A549 (cell line): ENCODE measurements around the gene FANCC. TPM values are rescaled to one million over a fixed set of nuclear protein-coding genes. Genes with fewer than 3 reads are reported as not detected.
A peak's percentile ranks its signal among the peaks of the same experiment; 100 is the strongest.

Source experiments
- ATAC-seq, 2 experiments: fragments of 200-7000 bp in 1 of 2; fragments of >200 bp in 1 of 2; cut with Nextera tagmentation in 1 of 2; cut with Tn5 transposase in 1 of 2; 3 replicates each; pipeline versions ENCODE4 v1.8.0 to v1.9.1; 2018 to 2020; ENCODE audit warnings: mild to moderate bottlenecking in 1 of 2, moderate library complexity in 1 of 2
- CTCF ChIA-PET: fragments of 300-600 bp; sonication (Branson Sonifier 250); formaldehyde crosslinking; extraction: SDS; loops from one replicate; lab custom pipeline; 2021; ENCODE audit warnings: antibody characterized with exemption, inconsistent platforms; lab: Yijun Ruan, JAX
- POLR2A ChIA-PET: fragments of 350-600 bp; formaldehyde crosslinking; extraction: SDS; loops from one replicate; lab custom pipeline; 2021; ENCODE audit warnings: antibody characterized with exemption, inconsistent platforms; lab: Yijun Ruan, JAX
- DNase-seq, 2 experiments: peaks; one replicate each; pipeline versions ENCODE4 v3.0.0 to v3.0.0-alpha.2; 2011 to 2016; ENCODE audit warnings: low read depth in 1 of 2, low spot score in 1 of 2
- FAIRE-seq: peaks from 2 replicates; lab custom pipeline; 2011; peaks lifted over from hg19 to GRCh38; lab: Jason Lieb, UNC
- H3K27ac ChIP-seq, 2 experiments: fragments of >200 bp; sonication (Bioruptor Twin); formaldehyde crosslinking; 3 replicates each; pipeline ENCODE4 v1.5.1; 2016 to 2017
- H3K4me1 ChIP-seq: fragments of >200 bp; sonication (Bioruptor Twin); formaldehyde crosslinking; 3 replicates; pipeline ENCODE4 v1.6.1; 2016
- H3K4me2 ChIP-seq: fragments of >200 bp; sonication (Bioruptor Twin); formaldehyde crosslinking; 3 replicates; pipeline ENCODE4 v1.6.1; 2016
- H3K4me3 ChIP-seq: fragments of >200 bp; sonication (Bioruptor Twin); formaldehyde crosslinking; 3 replicates; pipeline ENCODE4 v1.5.1; 2016
- H3K9me3 ChIP-seq: fragments of >200 bp; sonication (Bioruptor Twin); formaldehyde crosslinking; 3 replicates; pipeline ENCODE4 v1.6.1; 2016
- CBX2 ChIP-seq: fragments of 200-600 bp; sonication (generic); IDR thresholded peaks from 2 replicates; pipeline ENCODE4 v1.6.1; 2016; ENCODE audit warnings: low read depth, mild to moderate bottlenecking, borderline replicate concordance
- CBX8 ChIP-seq: fragments of 200-600 bp; sonication (generic); IDR thresholded peaks from 2 replicates; pipeline ENCODE4 v1.6.1; 2016
- CEBPB ChIP-seq, 2 experiments: fragments of >200 bp in 1 of 2; sonication (Bioruptor Twin) in 1 of 2; formaldehyde crosslinking in 1 of 2; IDR thresholded peaks; 2 replicates each; pipeline ENCODE4 v1.6.1; 2012 to 2016
- CHD2 ChIP-seq: fragments of 150-350 bp; IDR thresholded peaks from 2 replicates; pipeline ENCODE4 v1.6.1; 2014; ENCODE audit warnings: low read length; ENCODE audit not compliant: partially characterized antibody
- CHD4 ChIP-seq: fragments of 200-600 bp; sonication (generic); IDR thresholded peaks from 2 replicates; pipeline ENCODE4 v1.6.1; 2016; ENCODE audit warnings: antibody characterized with exemption, mild to moderate bottlenecking, borderline replicate concordance
- EHF ChIP-seq: fragments of 250-450 bp; sonication (Bioruptor Pico); IDR thresholded peaks from 2 replicates; pipeline ENCODE4 v1.5.0; 2020; ENCODE audit warnings: mild to moderate bottlenecking
- EP300 ChIP-seq, 2 experiments: fragments of >200 bp; sonication (Bioruptor Twin); formaldehyde crosslinking; IDR thresholded peaks; 2 replicates in 1 of 2; 3 replicates in 1 of 2; pipeline ENCODE4 v1.6.1; 2016 to 2017
- HES2 ChIP-seq: fragments of >200 bp; sonication (Bioruptor Twin); formaldehyde crosslinking; IDR thresholded peaks from 2 replicates; pipeline ENCODE4 v1.6.1; 2016
- HEYL ChIP-seq: fragments of 250-450 bp; sonication (Bioruptor Pico); IDR thresholded peaks from 2 replicates; pipeline ENCODE4 v1.8.0; 2021; ENCODE audit warnings: mild to moderate bottlenecking, moderate library complexity
- HOXA7 ChIP-seq: fragments of 250-450 bp; sonication (Bioruptor Pico); IDR thresholded peaks from 2 replicates; pipeline ENCODE4 v1.5.0; 2020; ENCODE audit warnings: mild to moderate bottlenecking, moderate library complexity
- JUN ChIP-seq, 2 experiments: fragments of >200 bp; sonication (Bioruptor Twin); formaldehyde crosslinking; IDR thresholded peaks; 2 replicates in 1 of 2; 3 replicates in 1 of 2; pipeline ENCODE4 v1.6.1; 2016 to 2017
- JUNB ChIP-seq: fragments of >200 bp; sonication (Bioruptor Twin); formaldehyde crosslinking; IDR thresholded peaks from 2 replicates; pipeline ENCODE4 v1.6.1; 2016
- NFE2L2 ChIP-seq: fragments of 150-350 bp; conservative IDR thresholded peaks from 2 replicates; pipeline ENCODE4 v1.6.1; 2014; ENCODE audit warnings: low read length
- NPAS2 ChIP-seq: fragments of 250-450 bp; sonication (Bioruptor Pico); IDR thresholded peaks from 2 replicates; pipeline ENCODE4 v1.8.0; 2022; ENCODE audit warnings: mild to moderate bottlenecking, moderate library complexity, borderline replicate concordance
- POLR2A ChIP-seq: IDR thresholded peaks from 2 replicates; pipeline ENCODE4 v1.6.1; 2012; ENCODE audit warnings: mild to moderate bottlenecking, low read length
- RARB ChIP-seq: fragments of 250-450 bp; sonication (Bioruptor Pico); IDR thresholded peaks from 2 replicates; pipeline ENCODE4 v1.8.0; 2021; ENCODE audit warnings: mild to moderate bottlenecking, moderate library complexity
- RCOR1 ChIP-seq: fragments of 150-350 bp; IDR thresholded peaks from 2 replicates; pipeline ENCODE4 v1.6.1; 2014; ENCODE audit warnings: antibody characterized with exemption, low read length, low read depth
- SMC3 ChIP-seq: fragments of >200 bp; sonication (Bioruptor Twin); formaldehyde crosslinking; IDR thresholded peaks from 3 replicates; pipeline ENCODE4 v1.6.1; 2018; ENCODE audit warnings: inconsistent platforms
- ZC3H11A ChIP-seq: fragments of 450-650 bp; IDR thresholded peaks from 2 replicates; pipeline ENCODE4 v1.6.1; 2014; ENCODE audit warnings: antibody characterized with exemption, mild to moderate bottlenecking
- WGBS: methylation state at CpG from one replicate; pipeline ENCODE4 v1.1.6; 2017; ENCODE audit errors: missing lambda C conversion rate; 5-methylcytosine and 5-hydroxymethylcytosine counted together
- polyA plus RNA-seq, 4 experiments: library from polyadenylated mRNA; depleted of rRNA in 3 of 4; stranded (reverse); fragments of >200 nt; fragmentation: RNase III in 1 of 4; extraction: RNeasy Plus Mini Kit Qiagen cat#74134 plus additional on column Dnase treatment in 1 of 4; gene quantifications; 2 replicates in 3 of 4; 3 replicates in 1 of 4; pipeline ENCODE4 v1.2.3, GENCODE V29; 2011 to 2017

FANCC gene
- polyA plus RNA-seq, 2 of the 4 experiments (the other 2 are of a cell fraction) = 13.5 to 24.9 TPM

- POLR2A ChIA-PET = no interaction called here
- CTCF ChIA-PET = interaction anchor here (4.9 kb wide), 1 partner anchor 392 kb away, joined by 23 read pairs; no protein-coding TSS in a partner anchor
- Histone ChIP-seq H3K4me3 (no peak overlapping the region), H3K9me3 (no peaks in the 10 kb centered on the region), H3K4me1 (peaks cover 100% of the 10 kb centered on the region), H3K4me2 (no peak overlapping the region; the same call in 2 of the 3 replicates), H3K27ac (0 out of 6 replicates have a peak overlapping the region, but pooled peaks of 1 of the 2 experiments have one; percentile 5)
- WGBS = 80% methylated on average over 5 of the region's 5 CpGs
- no peak for FAIRE-seq
- no peak for DNase-seq
- peak in 1 of 2 experiments; percentile 5; a peak in 1 of 6 replicates for ATAC-seq
- TF ChIP-seq CBX8 (no peak), EP300 (IDR thresholded peaks at IDR 0.05) (no peak), CEBPB (IDR thresholded peaks at IDR 0.05) (0 out of 4 replicates have a peak, but pooled peaks of 1 of the 2 experiments have one; percentile 6)
Observed at GRCh38 chr9:95073918-95074317, 243.6 kb downstream of the FANCC start.

- FAIRE-seq (no peak), DNase-seq (peak in 1 of 2 experiments; percentile 44), ATAC-seq (peak; percentile 53 to 62)
- ChIA-PET CTCF (interaction anchor here (0.8 to 4.9 kb wide), 8 partner anchors 13 to 391 kb away, joined by 3 to 23 read pairs (median 4); no protein-coding TSS in a partner anchor), POLR2A (no interaction called here)
- Histone ChIP-seq H3K4me2 (peak overlapping the region; percentile 3; the same call in 1 of the 3 replicates), H3K27ac (peak overlapping the region in 1 of 2 experiments; percentile 55; a peak in 3 of 6 replicates), H3K9me3 (no peaks in the 10 kb centered on the region), H3K4me1 (peaks cover 100% of the 10 kb centered on the region), H3K4me3 (no peak overlapping the region)
- peak; percentile 17; the same call in 1 of the 3 replicates for TF ChIP-seq SMC3
- TF ChIP-seq NFE2L2 = no peak
- TF ChIP-seq ZC3H11A = no peak
- 90% methylated on average over 11 of the region's 18 CpGs for whole genome bisulfite sequencing
Observed at GRCh38 chr9:95073042-95073607, 244.4 kb downstream of the FANCC start.

- Histone ChIP-seq H3K4me3 (no peak overlapping the region), H3K9me3 (no peaks in the 10 kb centered on the region), H3K4me1 (peaks cover 100% of the 10 kb centered on the region), H3K4me2 (peak overlapping the region; percentile 93), H3K27ac (peak overlapping the region in 1 of 2 experiments; percentile 29; a peak in 1 of 6 replicates)
- DNase-seq (no peak), ATAC-seq (no peak), FAIRE-seq (no peak)
- TF ChIP-seq HOXA7 (CRISPR knock-in tag) (no peak), HES2 (no peak), CHD2 (no peak), JUNB (no peak), CBX2 (no peak), EHF (CRISPR knock-in tag) (no peak), HEYL (CRISPR knock-in tag) (no peak), CHD4 (no peak), RARB (no peak), RCOR1 (no peak), NPAS2 (no peak)
- ChIA-PET POLR2A (no interaction called here), CTCF (interaction anchor here (0.9 to 4.9 kb wide), 7 partner anchors 15 to 390 kb away, joined by 3 to 23 read pairs (median 4); no protein-coding TSS in a partner anchor)
- 60% methylated on average over 5 of the region's 5 CpGs for WGBS
Observed at GRCh38 chr9:95071925-95072324, 245.6 kb downstream of the FANCC start.

- WGBS = 86% methylated on average over 5 of the region's 5 CpGs
- Histone ChIP-seq H3K4me1 (peaks cover 100% of the 10 kb centered on the region), H3K27ac (peak overlapping the region in 1 of 2 experiments; percentile 29; a peak in 2 of 6 replicates), H3K4me3 (no peak overlapping the region), H3K9me3 (no peaks in the 10 kb centered on the region), H3K4me2 (peak overlapping the region; percentile 93; the same call in 2 of the 3 replicates)
- FAIRE-seq (no peak), ATAC-seq (no peak), DNase-seq (no peak)
- ChIA-PET POLR2A (no interaction called here), CTCF (interaction anchor here (1.0 to 1.6 kb wide), 4 partner anchors 9 to 390 kb away, joined by 3 to 5 read pairs (median 4); no protein-coding TSS in a partner anchor)
- no peak for TF ChIP-seq POLR2A
- TF ChIP-seq JUN (IDR thresholded peaks at IDR 0.05) = peak in 1 of 2 experiments; percentile 17; a peak in 1 of 5 replicates
Observed at GRCh38 chr9:95071450-95071849, 246.1 kb downstream of the FANCC start.
